ENCODE measurements around the gene RIPPLY1.
"Not testable (repeated sequence)": the region's sequence is repeated elsewhere in the genome, so short reads cannot be mapped to it uniquely, and the experiment has no call there.

RIPPLY1 gene

GRCh38 chrX:106875151-106875550, 28.0 kb downstream of the RIPPLY1 start:
- DNase-seq (ENCODE audit: low spot score): no peak
- in situ Hi-C loops (cut with MboI; ENCODE audit: low sequenced_read_pairs, unreplicated experiment): no loop called here
- TF ChIP-seq CTCF (IDR thresholded peaks at IDR 0.05; ENCODE audit: borderline replicate concordance, control extremely low read depth, extremely low read depth, insufficient read depth, missing control alignments): no peak

GRCh38 chrX:106874075-106874474, 29.1 kb downstream of the RIPPLY1 start:
- peak; percentile 17 for TF ChIP-seq CTCF (IDR thresholded peaks at IDR 0.05; ENCODE audit: borderline replicate concordance, control extremely low read depth, extremely low read depth, insufficient read depth, missing control alignments)
- in situ Hi-C loops (cut with MboI; ENCODE audit: low sequenced_read_pairs, unreplicated experiment): no loop called here
- DNase-seq (ENCODE audit: low spot score): peak; percentile 9

DNA sequence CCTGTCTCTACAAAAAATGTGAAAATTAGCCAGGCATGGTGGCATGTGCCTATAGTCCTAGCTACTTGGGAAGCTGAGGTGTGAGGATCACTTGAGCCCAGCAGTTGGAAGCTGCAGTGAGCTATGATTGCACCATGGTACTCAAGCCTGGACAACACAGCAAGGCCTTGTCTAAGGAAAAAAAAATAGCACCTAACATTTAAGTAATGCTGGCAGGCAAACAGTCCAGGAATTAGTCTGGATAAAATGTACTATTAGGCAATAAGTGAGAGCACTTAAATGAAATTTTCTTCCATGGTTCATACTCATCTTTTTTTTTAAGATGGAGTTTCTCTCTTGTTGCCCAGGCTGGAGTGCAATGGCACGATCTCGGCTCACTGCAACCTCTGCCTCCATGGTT, 30.3 kb downstream of the RIPPLY1 start:
- DNase-seq (ENCODE audit: low spot score); in situ Hi-C loops (cut with MboI; ENCODE audit: low sequenced_read_pairs, unreplicated experiment): not testable (repeated sequence)

GRCh38 chrX:106863697-106864096, 39.4 kb downstream of the RIPPLY1 start:
- no peak for TF ChIP-seq CTCF (IDR thresholded peaks at IDR 0.05; ENCODE audit: borderline replicate concordance, control extremely low read depth, extremely low read depth, insufficient read depth, missing control alignments)
- no peak for DNase-seq (ENCODE audit: low spot score)
- in situ Hi-C loops (cut with MboI; ENCODE audit: low sequenced_read_pairs, unreplicated experiment): no loop called here

DNA sequence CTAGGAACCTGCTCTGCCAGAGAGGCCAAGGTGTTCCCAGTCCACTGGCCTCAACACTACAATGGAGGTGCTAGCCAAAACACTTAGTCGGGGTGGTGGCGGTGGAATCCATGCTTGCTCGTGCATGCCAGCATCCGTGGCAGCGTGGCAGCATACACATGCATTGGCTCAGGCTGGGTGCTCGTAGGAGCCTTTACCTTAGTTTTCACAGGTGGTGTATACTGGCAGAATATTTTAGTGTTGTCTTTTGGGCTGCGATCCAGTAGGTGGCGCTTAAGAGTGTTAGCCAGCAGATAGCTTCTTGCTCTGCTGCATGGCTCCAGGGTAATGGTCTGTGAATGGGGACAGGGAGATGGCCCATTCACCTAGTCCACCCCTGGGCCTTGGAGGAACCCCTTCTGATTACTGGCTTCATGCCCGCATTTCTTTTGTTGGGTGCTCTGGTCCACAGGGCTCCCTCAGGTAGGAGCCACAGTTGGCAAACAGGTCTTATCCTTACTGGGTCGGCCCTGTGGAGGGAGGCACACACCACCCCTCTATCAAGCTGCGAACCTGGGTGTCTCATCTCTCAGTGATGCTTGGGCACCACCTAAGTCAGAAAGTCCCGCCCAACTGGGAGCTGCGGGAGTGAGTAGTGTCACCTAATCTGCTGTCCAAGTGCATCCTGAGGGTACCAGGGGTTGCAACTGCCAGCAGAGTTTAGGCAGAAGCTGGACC, 40.0 kb downstream of the RIPPLY1 start:
- in situ Hi-C loops (cut with MboI; ENCODE audit: low sequenced_read_pairs, unreplicated experiment): no loop called here
- peak; percentile 26 for DNase-seq (ENCODE audit: low spot score)
- TF ChIP-seq CTCF (IDR thresholded peaks at IDR 0.05; ENCODE audit: borderline replicate concordance, control extremely low read depth, extremely low read depth, insufficient read depth, missing control alignments): peak; percentile 61
